CD4-positive, alpha-beta T cell treated with Interleukin-1 beta for 1 hour (primary cell): Measurements from ENCODE around the gene ARID1B.

Source experiments
- DNase-seq, 2 donors: peaks; one replicate each; pipeline ENCODE4 v3.0.0-alpha.2; 2020 to 2022

Gene ARID1B

GRCh38 chr6:157203312-157203744 is 426.1 kb downstream of the ARID1B start:
- no peak for DNase-seq

DNA sequence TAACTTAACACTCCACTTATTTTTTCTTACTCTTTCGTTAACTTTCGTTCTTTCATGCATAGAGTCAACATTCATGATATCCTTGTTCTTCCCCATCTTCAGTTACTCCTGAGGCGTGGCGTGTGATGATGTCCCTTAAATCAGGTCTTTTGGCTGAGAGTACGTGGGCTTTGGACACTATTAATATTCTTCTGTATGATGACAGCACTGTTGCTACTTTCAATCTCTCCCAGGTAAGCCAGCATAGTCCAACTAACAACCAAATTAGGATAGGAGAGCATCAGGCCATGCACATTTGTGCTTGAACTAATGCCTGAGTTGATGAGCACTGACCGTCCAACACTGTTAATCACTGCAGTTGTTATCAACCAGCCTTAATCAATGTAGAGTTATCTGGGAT is 426.6 kb downstream of the ARID1B start:
- no peak for DNase-seq

GRCh38 chr6:157205473-157206358 is 428.5 kb downstream of the ARID1B start:
- no peak for DNase-seq

GRCh38 chr6:157206359-157206815 is 429.2 kb downstream of the ARID1B start:
- no peak for DNase-seq

- DNase-seq = no peak
Measured at GRCh38 chr6:157207521-157208076, 430.4 kb downstream of the ARID1B start.

GRCh38 chr6:157209865-157210530 is 432.8 kb downstream of the ARID1B start:
- no peak for DNase-seq

GRCh38 chr6:157210954-157211353 is 433.8 kb downstream of the ARID1B start:
- DNase-seq = no peak

- DNase-seq = no peak
Measured at GRCh38 chr6:157211603-157212455, 434.7 kb downstream of the ARID1B start.

DNA sequence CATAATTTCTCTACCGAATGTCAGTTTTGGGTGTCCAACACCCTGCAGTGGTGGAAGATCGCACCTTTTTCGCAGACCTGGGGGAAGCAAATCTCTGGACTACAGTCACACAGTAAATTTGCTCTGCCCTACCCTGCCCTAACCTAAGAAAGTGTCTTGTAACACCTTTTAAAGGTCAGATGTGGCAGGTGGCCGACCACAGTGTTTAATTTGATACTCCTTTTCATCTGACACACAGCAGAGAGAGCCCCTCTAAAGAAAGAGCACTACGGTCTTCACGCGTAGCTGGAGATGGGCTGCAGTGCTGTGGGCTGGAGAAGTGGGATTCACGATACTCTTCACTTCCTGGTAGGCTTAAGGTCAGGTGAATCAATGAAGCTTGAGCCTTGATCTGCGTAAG is 436.2 kb downstream of the ARID1B start:
- DNase-seq = no peak

DNA sequence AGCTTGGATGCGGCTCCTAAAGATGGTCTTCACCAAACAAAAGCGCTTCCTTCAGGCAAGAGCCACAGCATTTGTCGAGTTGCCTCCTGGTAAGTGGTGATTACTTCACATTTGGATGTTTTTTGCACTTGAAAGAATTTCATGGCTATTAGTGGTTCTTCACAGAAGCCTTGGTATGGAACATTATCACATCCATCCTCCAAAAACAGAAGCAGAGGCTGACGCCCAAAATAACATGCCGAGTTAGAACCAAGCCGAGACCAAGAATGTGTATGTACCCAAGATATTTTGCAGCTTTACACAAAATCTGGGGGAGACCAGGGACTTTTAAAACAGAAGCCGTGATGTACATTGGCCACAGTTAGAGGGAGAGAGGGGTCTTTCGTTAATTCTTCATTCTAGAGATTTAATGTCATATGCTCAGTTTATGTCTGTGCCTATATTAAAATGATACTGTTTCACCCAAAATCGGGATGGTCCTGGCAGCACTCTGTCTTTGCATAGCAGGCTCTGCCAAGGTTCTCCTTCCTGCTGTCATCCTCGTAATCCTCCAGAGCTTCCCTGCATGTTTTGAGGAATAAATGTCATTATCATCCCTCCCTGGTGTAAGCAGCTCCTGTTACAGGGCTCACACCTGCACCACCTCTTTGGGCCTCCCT is 436.9 kb downstream of the ARID1B start:
- no peak for DNase-seq

DNA sequence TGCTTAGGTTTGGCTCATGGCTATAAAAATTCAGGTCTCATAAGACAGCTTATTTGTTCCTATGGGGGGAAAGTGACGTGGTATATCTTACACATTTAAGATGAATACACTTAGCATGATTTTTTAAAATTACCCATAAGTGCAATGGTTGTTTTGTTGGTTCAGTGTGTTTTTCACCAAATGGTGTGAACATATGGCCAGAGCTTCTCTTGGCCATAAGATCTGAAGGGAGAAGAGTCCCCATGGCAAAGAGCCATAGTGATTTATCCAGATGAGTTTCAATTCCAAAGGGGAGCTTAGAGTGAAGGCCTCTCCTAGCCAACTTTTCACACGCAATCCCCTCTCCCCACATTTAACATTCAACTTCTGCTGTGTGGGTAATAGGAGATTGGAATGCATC is 438.5 kb downstream of the ARID1B start:
- DNase-seq = no peak

DNA sequence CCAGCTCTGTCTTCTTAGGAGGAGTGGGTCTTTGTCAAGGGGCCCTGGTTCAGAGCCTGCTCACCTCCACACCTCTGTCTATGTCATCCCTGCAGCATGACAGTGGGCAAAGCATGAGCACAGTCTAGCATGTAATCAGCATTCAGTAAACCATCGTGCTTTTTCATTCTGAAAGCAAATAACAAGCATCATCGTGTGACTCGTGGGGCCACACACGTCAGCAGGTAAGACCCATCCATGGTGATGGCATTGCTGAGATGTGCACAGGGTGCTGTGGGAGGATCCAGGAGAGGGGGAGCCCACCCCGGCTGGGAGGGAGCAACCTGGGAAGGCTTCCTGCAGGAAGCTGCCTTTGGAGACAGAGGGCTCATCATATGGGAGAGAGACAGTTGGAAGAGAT is 439.4 kb downstream of the ARID1B start:
- no peak for DNase-seq

DNA sequence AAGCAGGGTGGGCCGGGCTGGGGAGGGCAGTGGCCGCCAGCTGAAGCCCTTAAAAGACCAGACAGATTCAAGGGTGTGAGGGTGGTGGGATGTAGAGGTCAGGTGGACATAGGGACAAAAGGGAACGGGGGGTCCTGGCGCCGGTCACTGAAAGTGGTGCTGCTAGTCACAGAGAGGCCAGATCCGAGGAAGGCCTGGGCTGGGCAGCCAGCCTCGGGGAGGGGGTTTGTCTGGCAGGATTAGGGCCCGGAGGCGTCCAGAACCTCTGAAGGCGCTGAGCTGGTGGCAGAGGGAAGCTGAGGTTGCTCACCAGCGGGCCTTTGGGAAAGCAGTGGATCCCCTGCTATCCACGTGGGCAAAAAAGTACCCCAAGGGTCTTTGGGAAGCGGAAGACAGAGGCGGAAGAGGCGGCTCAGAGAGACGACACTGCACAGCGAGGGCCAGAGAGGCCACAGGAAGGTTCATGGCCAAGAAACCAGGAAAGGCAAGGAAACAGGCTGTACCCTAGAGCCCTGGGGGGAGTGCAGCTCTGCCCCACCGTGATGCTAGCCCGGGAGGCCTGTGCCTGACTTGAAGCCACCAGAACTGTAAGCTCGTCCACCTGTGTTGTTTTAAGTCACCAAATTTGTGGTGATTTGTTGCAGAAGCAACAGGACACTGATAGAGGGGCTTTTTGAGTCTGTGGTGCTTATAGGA is 440.2 kb downstream of the ARID1B start:
- DNase-seq = no peak

DNA sequence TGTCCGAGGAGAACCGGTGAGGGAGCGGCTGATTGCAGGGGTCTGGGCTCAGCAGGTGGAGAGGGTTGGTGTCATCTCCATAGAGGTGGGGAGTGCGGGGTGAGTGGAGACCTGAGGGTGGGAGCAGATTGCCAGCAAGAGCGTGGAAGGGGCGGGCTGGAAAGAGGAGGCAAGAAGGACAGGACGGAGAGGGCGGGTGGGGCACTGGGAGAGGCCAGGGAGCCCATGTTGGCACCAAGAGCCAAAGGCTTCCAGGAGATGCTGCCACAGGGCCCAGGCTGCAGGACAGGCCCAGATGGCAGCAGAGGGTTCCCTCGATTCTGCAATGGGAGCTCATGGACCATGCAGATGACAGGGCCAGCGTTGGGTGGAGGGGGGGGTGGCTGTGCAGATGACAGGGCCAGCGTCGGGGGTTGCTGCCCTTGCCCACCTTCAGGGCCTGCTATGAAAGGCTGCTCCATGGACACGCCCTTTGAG is 440.8 kb downstream of the ARID1B start:
- DNase-seq = no peak

GRCh38 chr6:157218371-157219198 is 441.4 kb downstream of the ARID1B start:
- DNase-seq = no peak

DNA sequence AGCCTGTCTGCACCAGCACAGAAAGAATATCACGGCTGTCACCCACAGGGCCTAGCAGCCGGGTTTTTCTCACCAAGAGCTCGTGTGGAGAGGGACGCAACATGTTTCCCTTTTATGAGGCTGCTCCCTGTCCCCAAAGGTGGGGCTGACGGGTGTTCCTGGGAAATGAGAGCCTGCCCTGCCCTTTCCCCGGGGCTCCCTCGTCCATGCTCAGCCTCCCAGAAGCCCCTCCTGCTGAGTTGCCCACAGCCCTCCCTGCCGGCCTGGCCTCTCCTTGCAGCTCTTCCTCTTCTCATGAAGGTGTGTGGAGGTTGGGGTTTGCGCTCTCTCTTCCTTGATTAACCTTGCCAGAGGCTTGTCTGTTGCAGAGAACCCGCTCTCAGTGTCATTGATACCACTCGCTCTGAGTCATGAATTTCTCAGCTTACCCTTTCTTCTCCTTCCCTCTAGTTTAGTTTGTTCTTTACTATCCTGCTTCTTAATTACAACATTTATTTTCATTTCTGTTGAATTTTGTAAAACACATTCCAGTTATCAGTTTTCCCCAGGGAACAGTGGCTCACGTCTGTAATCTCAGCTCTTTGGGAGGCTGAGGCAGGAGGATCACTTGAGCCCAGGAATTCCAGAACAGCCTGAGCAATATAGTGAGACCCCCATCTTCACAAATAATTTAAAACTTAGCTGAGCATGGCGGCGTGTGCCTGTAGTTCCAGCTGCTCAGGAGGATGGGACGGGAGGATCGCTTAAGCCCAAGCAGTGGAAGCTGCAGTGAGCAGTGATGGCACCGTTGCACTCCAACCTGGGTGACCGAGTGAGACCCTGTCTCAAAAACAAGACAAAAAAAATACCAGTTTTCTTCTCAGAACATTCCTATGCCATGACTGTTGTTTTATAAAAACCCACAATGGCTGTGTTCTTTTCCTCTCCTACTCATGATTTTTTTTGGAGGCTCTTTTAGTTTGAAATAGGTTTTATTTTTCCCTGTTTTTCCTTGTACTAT is 442.3 kb downstream of the ARID1B start:
- DNase-seq = no peak

GRCh38 chr6:157220485-157220884 is 443.3 kb downstream of the ARID1B start:
- DNase-seq = no peak

DNA sequence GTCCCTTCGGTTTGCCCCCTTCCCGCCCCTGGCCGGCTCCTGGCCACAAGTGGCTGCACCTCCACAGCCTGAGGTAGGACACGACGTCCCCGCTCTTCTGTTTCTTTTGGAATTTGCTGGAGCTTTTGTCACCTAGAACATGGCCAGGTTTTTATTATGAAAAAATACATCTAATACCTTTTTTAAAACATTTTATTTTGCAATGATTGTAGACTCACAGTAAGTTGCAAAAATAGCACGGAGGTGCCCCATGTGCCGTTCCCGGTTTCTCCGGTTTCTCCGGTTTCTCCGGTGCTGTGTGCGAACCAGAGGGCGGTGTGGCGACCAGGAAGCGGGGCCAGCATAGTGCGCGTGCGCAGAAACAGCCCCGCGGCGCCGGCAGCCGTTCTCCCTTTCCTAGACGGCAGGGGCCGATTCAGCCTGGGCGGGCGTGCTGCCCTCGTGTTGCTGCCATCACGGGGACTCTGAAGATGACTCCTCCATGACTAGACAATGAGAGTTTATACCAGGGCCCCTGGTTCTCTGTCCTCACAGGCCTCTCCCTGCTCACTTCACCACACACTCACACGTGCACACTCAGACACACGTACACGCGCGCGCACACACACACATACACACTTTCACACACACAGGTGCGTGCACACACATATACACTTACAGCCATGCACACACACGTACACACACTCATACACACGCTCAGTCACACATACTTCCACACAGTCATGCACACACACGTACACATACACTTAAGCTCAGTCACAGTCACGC is 444.1 kb downstream of the ARID1B start:
- peak; percentile 81 to 83 for DNase-seq

- no peak for DNase-seq
Measured at GRCh38 chr6:157221817-157222175, 444.6 kb downstream of the ARID1B start.
